ENCODE data around the gene GNAL. TPM values are rescaled to one million over a fixed set of nuclear protein-coding genes. Genes with fewer than 3 reads are reported as not detected.

The GNAL gene
- total RNA-seq, 2 donors from 2014 or later = 2.1 to 33.0 TPM

DNA sequence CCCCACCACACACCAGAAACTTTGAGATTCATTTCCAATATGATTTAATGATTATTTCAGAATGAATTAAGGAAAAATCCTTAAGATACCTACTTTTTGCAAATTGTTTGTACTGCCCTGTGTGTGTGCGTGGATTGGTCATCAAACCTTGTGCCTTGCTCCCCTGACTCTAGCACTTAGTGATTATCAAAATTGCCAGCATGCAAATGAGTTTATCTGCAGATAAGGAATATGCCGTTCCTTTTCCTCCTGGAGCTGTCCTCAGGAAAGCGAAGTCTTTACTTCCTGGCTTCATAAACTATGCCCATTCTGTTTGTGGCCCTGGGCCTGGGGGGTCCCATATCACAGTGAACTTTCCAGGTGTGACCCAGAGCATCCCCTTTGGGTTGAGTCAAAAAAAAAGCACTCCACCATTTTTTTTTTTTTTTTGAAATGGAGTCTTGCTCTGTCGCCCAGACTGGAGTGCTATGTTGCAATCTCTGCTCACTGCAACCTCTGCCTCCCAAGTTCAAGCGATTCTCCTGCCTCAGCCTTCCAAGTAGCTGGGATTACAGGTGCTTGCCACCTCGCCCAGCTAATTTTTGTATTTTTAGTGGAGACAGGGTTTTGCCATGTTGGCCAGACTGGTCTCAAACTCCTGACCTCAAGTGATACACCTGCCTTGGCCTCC, 173.5 kb downstream of the GNAL start:
- DNase-seq (no peak), ATAC-seq (no peak)
- no peaks in the 10 kb centered on the region for H3K9me3 ChIP-seq
- intact Hi-C loops (cut with DNase I) = no loop called here
- WGBS, 2 donors = 63 to 67% methylated on average over 6 of the region's 6 CpGs
- H3K4me3 ChIP-seq = no peak overlapping the region
- H3K4me1 ChIP-seq = no peaks in the 10 kb centered on the region
- TF ChIP-seq, protein P1, sequence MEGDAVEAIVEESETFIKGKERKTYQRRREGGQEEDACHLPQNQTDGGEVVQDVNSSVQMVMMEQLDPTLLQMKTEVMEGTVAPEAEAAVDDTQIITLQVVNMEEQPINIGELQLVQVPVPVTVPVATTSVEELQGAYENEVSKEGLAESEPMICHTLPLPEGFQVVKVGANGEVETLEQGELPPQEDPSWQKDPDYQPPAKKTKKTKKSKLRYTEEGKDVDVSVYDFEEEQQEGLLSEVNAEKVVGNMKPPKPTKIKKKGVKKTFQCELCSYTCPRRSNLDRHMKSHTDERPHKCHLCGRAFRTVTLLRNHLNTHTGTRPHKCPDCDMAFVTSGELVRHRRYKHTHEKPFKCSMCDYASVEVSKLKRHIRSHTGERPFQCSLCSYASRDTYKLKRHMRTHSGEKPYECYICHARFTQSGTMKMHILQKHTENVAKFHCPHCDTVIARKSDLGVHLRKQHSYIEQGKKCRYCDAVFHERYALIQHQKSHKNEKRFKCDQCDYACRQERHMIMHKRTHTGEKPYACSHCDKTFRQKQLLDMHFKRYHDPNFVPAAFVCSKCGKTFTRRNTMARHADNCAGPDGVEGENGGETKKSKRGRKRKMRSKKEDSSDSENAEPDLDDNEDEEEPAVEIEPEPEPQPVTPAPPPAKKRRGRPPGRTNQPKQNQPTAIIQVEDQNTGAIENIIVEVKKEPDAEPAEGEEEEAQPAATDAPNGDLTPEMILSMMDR (IDR thresholded peaks at IDR 0.05) = no peak
- no peak for TF ChIP-seq POLR2A (IDR thresholded peaks at IDR 0.05)
- no peaks in the 10 kb centered on the region for H3K27me3 ChIP-seq
- no peaks in the 10 kb centered on the region for H3K36me3 ChIP-seq (replicated peaks in 1 of 2; ENCODE audit: insufficient read depth in 1 of 2, low read depth in 2 of 2)
- H3K27ac ChIP-seq = no peak overlapping the region

DNA sequence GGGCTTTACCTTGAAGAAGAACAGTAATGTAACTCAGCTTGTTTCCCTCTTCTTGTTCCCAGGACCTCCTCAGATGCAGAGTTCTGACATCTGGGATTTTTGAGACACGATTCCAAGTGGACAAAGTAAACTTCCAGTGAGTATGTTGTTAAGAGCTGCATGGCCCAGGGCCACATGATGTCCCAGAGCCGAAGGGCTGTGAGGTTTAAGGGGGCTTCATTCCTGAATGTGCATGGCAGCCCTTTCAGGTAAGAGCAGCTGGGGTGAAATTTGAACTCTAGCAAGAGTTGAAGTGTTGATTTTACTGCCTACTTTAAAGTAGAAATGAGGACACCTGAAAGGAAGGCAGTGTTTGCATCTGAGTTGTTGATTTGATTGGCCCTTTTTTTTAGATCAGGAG, 175.4 kb downstream of the GNAL start:
- H3K27me3 ChIP-seq = no peaks in the 10 kb centered on the region
- 49 to 73% methylated on average over 2 of the region's 2 CpGs for WGBS, 2 donors
- no peak overlapping the region for H3K27ac ChIP-seq
- no peaks in the 10 kb centered on the region for H3K4me1 ChIP-seq
- TF ChIP-seq, protein P1 (IDR thresholded peaks at IDR 0.05) = no peak
- TF ChIP-seq POLR2A (IDR thresholded peaks at IDR 0.05) = no peak
- DNase-seq (no peak), ATAC-seq (no peak)
- H3K4me3 ChIP-seq = no peak overlapping the region
- intact Hi-C loops (cut with DNase I) = no loop called here
- H3K36me3 ChIP-seq (replicated peaks in 1 of 2; ENCODE audit: insufficient read depth in 1 of 2, low read depth in 2 of 2) = no peaks in the 10 kb centered on the region
- H3K9me3 ChIP-seq = no peaks in the 10 kb centered on the region

DNA sequence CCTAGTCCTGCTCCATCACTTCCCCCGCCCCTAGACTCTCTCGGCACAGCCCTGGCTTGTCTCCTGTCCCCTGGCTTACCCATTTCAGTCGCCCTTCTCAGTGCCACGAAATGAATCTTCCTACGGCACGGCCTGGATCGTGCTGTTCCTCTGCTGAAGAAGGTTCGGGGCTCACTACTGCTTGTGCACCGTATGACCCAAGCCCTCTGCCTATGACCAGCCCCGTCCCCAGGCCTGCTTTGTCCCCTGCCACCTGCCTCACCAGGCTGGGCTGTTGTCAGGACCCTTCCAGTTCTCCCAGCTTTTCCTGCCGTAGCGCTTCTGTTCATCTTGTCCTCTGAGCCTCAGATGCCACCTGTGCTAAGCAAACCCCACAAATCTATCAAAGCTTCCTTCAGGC, 176.0 kb downstream of the GNAL start:
- no peak overlapping the region for H3K27ac ChIP-seq
- H3K27me3 ChIP-seq = no peaks in the 10 kb centered on the region
- 76 to 80% methylated on average over 11 to 12 of the region's 12 CpGs for WGBS, 2 donors
- no peak for DNase-seq
- H3K4me1 ChIP-seq = no peaks in the 10 kb centered on the region
- ATAC-seq = no peak
- no peaks in the 10 kb centered on the region for H3K9me3 ChIP-seq
- TF ChIP-seq POLR2A (IDR thresholded peaks at IDR 0.05) = no peak
- TF ChIP-seq, protein P1 (IDR thresholded peaks at IDR 0.05) = no peak
- H3K36me3 ChIP-seq (replicated peaks in 1 of 2; ENCODE audit: insufficient read depth in 1 of 2, low read depth in 2 of 2) = no peaks in the 10 kb centered on the region
- intact Hi-C loops (cut with DNase I) = no loop called here
- H3K4me3 ChIP-seq = no peak overlapping the region

DNA sequence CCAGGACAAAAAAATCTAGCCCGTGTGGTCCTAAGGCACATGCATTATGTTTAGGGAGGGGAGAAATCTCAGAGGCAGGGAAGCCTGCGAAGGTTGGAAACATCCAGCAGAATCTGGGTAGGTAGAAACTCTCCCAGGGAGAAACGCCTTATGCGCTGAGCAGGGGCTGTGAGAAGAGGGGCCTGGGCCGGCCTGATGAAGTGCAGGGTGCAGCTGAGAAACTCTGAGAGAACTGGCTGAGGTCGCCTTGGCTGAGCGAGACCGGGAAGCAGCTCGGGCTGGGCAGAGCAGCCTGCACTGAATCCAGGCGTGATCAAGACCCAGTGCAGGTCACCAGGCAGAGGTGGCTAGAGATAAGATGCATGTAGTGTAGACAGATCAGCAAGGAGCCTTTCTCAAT, 177.3 kb downstream of the GNAL start:
- Histone ChIP-seq H3K9me3 (no peaks in the 10 kb centered on the region), H3K27ac (no peak overlapping the region), H3K4me1 (no peaks in the 10 kb centered on the region), H3K36me3 (replicated peaks in 1 of 2; ENCODE audit: insufficient read depth in 1 of 2, low read depth in 2 of 2) (no peaks in the 10 kb centered on the region), H3K27me3 (no peaks in the 10 kb centered on the region), H3K4me3 (no peak overlapping the region)
- 57 to 78% methylated on average over 10 of the region's 10 CpGs for WGBS, 2 donors
- ATAC-seq (no peak), DNase-seq (no peak)
- intact Hi-C loops (cut with DNase I) = no loop called here
- TF ChIP-seq, protein P1 (IDR thresholded peaks at IDR 0.05) = no peak
- no peak for TF ChIP-seq POLR2A (IDR thresholded peaks at IDR 0.05)

DNA sequence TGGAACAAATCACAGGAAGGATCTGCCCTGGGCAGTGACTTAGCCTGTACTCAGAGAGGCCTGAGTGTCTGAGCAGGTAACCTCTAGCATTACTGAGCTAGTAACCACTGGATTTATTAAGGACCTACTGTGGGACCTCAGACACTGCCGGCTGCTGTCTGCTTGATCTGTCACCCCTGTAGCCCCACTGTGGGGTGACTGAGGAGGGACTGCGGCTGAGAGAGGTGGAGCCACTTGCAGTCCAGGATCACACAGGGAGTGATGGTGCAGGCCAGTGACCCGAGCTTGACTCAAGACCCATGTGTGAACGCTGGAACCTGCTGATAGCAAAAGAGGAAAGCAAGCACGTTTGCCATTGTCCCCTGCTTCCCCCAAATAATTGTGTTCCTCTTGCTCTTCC, 177.7 kb downstream of the GNAL start:
- ATAC-seq (no peak), DNase-seq (no peak)
- Histone ChIP-seq H3K27ac (no peak overlapping the region), H3K9me3 (no peaks in the 10 kb centered on the region), H3K4me3 (no peak overlapping the region), H3K36me3 (replicated peaks in 1 of 2; ENCODE audit: insufficient read depth in 1 of 2, low read depth in 2 of 2) (no peaks in the 10 kb centered on the region), H3K27me3 (no peaks in the 10 kb centered on the region), H3K4me1 (no peaks in the 10 kb centered on the region)
- 42 to 49% methylated on average over 4 to 5 of the region's 5 CpGs for WGBS, 2 donors
- TF ChIP-seq, protein P1 (IDR thresholded peaks at IDR 0.05) = no peak
- TF ChIP-seq POLR2A (IDR thresholded peaks at IDR 0.05) = no peak
- intact Hi-C loops (cut with DNase I) = no loop called here

Measured in body of pancreas (tissue), 4 donors.